ENCODE results near the gene TBC1D5. TPM values are rescaled to one million over a fixed set of nuclear protein-coding genes. Genes with fewer than 3 reads are reported as not detected.

Gene TBC1D5
- total RNA-seq, 1 experiment from 2014 or later = 26.1 TPM

DNA sequence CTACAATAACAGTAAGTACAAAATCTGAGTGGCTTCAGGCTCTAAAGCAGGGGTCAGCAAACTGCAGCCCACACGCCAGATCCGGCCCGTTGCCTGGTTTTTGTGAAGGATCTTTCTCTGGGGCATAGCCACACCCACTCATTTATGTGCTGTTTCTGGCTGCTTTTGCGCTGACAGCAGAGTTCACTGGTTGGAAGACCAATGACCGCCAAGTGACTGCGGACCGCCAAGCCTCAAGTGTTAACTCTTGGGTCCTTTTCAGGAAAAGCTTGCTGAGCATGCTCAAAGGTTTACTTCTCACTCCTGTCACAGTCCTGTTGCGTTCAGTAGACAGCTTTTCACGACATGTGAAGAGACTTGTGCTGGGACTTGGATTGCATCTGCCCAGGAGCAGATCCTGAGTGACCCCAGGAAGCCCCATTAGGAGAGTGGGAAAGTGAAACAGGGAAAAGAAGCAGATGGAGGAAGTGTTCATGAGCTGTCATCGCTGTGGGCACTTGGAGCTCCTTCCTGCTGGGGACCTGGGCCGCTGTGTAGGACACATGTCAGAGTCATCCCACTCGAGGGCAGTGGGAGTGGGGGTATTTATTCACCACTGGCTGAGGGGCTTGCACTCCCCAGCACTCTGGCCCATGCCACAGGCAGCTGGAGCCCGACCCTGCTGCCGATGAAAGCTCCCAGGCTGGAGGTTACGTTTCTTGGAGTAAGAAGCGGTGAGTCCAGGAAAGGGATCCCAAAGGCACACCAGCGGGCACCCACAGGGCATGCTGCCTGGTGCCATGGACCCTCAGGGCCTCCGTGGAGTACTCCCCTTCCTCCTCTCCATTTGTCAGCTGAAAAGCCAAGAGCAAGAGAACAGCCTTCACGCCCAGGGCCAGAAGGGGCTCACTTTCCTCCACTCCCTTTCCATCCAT is 608.5 kb downstream of the TBC1D5 start (continued):
- TF ChIP-seq, protein P1, sequence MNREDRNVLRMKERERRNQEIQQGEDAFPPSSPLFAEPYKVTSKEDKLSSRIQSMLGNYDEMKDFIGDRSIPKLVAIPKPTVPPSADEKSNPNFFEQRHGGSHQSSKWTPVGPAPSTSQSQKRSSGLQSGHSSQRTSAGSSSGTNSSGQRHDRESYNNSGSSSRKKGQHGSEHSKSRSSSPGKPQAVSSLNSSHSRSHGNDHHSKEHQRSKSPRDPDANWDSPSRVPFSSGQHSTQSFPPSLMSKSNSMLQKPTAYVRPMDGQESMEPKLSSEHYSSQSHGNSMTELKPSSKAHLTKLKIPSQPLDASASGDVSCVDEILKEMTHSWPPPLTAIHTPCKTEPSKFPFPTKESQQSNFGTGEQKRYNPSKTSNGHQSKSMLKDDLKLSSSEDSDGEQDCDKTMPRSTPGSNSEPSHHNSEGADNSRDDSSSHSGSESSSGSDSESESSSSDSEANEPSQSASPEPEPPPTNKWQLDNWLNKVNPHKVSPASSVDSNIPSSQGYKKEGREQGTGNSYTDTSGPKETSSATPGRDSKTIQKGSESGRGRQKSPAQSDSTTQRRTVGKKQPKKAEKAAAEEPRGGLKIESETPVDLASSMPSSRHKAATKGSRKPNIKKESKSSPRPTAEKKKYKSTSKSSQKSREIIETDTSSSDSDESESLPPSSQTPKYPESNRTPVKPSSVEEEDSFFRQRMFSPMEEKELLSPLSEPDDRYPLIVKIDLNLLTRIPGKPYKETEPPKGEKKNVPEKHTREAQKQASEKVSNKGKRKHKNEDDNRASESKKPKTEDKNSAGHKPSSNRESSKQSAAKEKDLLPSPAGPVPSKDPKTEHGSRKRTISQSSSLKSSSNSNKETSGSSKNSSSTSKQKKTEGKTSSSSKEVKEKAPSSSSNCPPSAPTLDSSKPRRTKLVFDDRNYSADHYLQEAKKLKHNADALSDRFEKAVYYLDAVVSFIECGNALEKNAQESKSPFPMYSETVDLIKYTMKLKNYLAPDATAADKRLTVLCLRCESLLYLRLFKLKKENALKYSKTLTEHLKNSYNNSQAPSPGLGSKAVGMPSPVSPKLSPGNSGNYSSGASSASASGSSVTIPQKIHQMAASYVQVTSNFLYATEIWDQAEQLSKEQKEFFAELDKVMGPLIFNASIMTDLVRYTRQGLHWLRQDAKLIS (CRISPR knock-in tag; IDR thresholded peaks at IDR 0.05; ENCODE audit: borderline replicate concordance) = no peak
- TF ChIP-seq TEAD1 (CRISPR knock-in tag; IDR thresholded peaks at IDR 0.05) = no peak
- TF ChIP-seq, protein P2, sequence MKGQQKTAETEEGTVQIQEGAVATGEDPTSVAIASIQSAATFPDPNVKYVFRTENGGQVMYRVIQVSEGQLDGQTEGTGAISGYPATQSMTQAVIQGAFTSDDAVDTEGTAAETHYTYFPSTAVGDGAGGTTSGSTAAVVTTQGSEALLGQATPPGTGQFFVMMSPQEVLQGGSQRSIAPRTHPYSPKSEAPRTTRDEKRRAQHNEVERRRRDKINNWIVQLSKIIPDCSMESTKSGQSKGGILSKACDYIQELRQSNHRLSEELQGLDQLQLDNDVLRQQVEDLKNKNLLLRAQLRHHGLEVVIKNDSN (CRISPR knock-in tag; IDR thresholded peaks at IDR 0.05) = no peak
- no peak for TF ChIP-seq MXD4 (CRISPR knock-in tag; IDR thresholded peaks at IDR 0.05; ENCODE audit: borderline replicate concordance)
- no peak for TF ChIP-seq SMAD4 (CRISPR knock-in tag; IDR thresholded peaks at IDR 0.05)

DNA sequence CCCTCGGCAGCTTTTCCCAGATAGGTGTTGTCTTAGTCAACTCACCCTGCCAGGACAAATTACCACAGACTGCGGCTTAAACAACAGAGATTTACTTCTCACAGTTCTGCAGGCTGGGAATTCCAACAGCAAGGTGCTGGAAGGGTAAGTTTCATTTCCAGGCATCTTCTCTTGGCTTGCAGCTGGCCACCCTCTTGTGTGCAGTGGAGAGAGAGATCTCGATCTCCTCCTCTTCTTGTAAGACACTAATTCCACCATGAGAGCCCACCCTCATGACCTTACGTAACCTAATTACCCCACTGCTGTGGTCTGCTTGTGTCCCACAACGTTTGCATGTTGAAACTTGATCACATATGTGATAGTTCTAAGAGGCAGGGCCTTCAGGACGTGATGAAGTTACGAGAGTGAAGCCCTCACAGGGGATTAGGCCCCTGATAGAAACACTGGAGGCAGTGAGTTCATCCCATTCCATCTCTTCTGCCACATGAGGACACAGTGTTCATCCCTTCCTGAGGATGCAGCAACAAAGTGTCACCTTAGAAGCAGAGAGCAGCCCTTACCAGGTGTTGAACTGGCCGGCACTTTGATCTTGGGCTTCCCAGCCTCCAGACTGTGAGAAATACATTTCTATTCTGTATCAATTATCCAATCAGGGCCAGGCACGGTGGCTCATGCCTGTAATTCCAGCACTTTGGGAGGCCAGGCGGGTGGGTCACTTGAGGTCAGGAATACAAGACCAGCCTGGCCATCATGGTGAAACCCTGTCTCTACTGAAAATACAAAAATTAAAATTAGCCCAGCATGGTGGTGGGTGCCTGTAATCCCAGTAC is 609.9 kb downstream of the TBC1D5 start:
- Mint-ChIP-seq H3K9me3 (peaks cover 41% of the 10 kb centered on the region), H3K4me3 (no peak overlapping the region), H3K36me3 (peaks cover 6% of the 10 kb centered on the region), H3K27me3 (ENCODE audit: low read depth) (no peaks in the 10 kb centered on the region), H3K27ac (no peak overlapping the region), H3K4me1 (no peaks in the 10 kb centered on the region)
- DNase-seq (ENCODE audit: low spot score) (no peak), ATAC-seq (no peak)
- POLR2A ChIA-PET = no interaction called here
- CTCF ChIA-PET = no interaction called here
- TF ChIP-seq NFE2L1 (CRISPR knock-in tag; IDR thresholded peaks at IDR 0.05) (no peak), ZNF532 (CRISPR knock-in tag; IDR thresholded peaks at IDR 0.05; ENCODE audit: borderline replicate concordance) (no peak), ZNF219 (CRISPR knock-in tag; IDR thresholded peaks at IDR 0.05; ENCODE audit: borderline replicate concordance) (no peak), MLX (CRISPR knock-in tag; IDR thresholded peaks at IDR 0.05) (no peak), EMX1 (CRISPR knock-in tag; IDR thresholded peaks at IDR 0.05) (no peak)
- TF ChIP-seq, protein P3, sequence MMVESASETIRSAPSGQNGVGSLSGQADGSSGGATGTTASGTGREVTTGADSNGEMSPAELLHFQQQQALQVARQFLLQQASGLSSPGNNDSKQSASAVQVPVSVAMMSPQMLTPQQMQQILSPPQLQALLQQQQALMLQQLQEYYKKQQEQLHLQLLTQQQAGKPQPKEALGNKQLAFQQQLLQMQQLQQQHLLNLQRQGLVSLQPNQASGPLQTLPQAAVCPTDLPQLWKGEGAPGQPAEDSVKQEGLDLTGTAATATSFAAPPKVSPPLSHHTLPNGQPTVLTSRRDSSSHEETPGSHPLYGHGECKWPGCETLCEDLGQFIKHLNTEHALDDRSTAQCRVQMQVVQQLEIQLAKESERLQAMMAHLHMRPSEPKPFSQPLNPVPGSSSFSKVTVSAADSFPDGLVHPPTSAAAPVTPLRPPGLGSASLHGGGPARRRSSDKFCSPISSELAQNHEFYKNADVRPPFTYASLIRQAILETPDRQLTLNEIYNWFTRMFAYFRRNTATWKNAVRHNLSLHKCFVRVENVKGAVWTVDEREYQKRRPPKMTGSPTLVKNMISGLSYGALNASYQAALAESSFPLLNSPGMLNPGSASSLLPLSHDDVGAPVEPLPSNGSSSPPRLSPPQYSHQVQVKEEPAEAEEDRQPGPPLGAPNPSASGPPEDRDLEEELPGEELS (CRISPR knock-in tag; IDR thresholded peaks at IDR 0.05) = no peak
- TF ChIP-seq, protein P4, sequence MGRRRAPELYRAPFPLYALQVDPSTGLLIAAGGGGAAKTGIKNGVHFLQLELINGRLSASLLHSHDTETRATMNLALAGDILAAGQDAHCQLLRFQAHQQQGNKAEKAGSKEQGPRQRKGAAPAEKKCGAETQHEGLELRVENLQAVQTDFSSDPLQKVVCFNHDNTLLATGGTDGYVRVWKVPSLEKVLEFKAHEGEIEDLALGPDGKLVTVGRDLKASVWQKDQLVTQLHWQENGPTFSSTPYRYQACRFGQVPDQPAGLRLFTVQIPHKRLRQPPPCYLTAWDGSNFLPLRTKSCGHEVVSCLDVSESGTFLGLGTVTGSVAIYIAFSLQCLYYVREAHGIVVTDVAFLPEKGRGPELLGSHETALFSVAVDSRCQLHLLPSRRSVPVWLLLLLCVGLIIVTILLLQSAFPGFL (CRISPR knock-in tag; IDR thresholded peaks at IDR 0.05; ENCODE audit: borderline replicate concordance) = no peak

Data from WTC11 (cell line).